C4-2B (cell line): Measurements from ENCODE around the gene DDX24.

Source experiments
- H3K27ac ChIP-seq: fragments of 450-650 bp; 2 replicates; pipeline ENCODE4 v1.5.1; 2017
- ZFX ChIP-seq: fragments of 450-650 bp; IDR thresholded peaks from 2 replicates; pipeline ENCODE4 v1.6.1; 2017
- TF ChIP-seq, protein P1 (sequence below): fragments of 450-650 bp; conservative IDR thresholded peaks from 2 replicates; pipeline ENCODE4 v1.5.1; 2017; ENCODE audit warnings: mild to moderate bottlenecking

DDX24 gene

DNA sequence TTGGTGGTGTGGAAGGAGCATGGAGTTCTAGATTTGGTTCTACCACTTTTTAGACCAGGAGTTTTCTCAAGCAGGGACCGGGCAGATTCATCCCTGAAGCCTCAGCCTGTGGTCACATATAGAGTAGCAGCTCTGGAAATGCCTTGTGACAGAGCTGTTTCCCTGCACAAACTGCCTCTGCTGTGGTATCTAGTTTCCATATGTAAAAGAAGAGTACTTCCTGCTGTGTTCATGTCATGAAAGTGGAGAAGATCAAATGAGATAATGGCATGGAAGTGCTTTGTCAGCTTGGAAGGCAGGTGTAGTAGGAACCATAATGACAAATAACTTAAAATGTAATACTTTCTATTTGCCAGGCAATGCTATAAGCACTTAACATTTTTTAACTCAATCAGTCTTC is 28.8 kb downstream of the DDX24 start:
- no peak for TF ChIP-seq ZFX
- TF ChIP-seq, protein P1, sequence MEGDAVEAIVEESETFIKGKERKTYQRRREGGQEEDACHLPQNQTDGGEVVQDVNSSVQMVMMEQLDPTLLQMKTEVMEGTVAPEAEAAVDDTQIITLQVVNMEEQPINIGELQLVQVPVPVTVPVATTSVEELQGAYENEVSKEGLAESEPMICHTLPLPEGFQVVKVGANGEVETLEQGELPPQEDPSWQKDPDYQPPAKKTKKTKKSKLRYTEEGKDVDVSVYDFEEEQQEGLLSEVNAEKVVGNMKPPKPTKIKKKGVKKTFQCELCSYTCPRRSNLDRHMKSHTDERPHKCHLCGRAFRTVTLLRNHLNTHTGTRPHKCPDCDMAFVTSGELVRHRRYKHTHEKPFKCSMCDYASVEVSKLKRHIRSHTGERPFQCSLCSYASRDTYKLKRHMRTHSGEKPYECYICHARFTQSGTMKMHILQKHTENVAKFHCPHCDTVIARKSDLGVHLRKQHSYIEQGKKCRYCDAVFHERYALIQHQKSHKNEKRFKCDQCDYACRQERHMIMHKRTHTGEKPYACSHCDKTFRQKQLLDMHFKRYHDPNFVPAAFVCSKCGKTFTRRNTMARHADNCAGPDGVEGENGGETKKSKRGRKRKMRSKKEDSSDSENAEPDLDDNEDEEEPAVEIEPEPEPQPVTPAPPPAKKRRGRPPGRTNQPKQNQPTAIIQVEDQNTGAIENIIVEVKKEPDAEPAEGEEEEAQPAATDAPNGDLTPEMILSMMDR, result no peak
- no peak overlapping the region for H3K27ac ChIP-seq

DNA sequence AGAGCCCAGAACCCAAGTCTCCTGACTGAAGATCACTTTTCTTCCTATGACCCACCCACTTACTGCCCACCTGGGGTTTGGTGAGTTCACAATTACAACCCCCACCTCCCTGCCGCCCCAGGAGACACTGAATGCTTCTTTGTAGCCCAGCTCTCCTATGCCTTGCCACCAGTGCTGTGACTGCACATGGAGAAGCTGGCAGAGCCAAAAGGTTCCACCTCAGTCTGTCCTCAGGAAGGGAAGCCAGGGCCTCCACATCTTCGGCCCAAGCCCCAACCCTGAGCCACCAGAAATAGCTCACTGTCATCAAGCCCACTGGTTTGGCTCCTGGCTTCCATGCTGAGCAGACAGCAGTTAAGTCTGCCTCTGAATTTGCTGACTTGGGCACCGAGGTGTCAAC is 29.2 kb downstream of the DDX24 start:
- TF ChIP-seq, protein P1, result no peak
- no peak for TF ChIP-seq ZFX
- H3K27ac ChIP-seq, result no peak overlapping the region

DNA sequence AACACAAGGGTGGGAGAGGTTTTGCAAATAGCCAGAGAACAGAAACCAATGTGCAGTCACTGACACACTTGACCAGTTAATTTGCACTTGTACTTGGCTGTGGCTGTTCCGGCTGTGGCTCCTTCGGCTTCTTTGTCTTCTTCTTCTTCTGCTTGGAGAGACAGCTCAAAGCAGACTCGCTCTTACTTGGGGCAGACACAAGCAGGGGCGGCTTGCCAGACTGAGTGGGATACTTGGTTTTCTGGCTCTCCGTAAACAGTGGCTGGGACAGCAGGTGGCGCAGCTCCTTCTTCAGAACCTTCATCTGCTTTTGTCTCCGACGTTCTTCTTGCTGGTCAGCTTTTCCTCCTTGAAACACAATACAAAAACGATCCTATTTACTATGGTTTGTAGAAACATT is 29.9 kb downstream of the DDX24 start:
- H3K27ac ChIP-seq, result no peak overlapping the region
- no peak for TF ChIP-seq ZFX

DNA sequence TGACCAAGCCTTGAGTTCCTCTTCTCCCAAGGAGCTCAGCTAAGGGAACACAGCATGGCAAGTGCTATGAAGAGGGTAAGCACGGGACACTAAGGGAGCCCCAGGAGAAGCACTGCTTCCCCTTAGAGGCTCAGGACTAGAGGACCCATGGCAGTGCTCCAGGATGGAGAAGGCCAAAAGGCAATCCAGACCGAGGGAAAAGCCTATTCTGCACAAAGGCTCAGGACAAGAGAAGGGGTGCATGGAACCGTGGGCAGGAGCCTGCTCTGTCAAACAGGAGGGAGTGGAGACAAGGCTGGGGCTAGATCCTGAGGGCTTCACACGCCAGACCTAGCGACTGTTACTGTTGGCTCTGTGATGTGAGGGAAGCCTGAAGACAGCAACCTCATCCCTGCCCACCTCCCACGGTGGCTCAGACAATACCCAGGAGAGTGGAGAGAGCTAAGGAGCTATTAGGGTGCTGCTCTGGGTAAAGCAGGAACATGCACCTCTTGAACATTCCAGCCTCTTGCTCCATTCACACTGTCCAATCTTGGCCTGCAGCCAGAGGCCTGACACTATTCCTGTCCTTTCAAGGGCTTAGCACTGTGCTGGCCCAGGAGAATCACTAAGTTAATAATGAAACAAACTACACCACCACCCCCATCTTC is 30.6 kb downstream of the DDX24 start:
- TF ChIP-seq, protein P1, result no peak
- no peak overlapping the region for H3K27ac ChIP-seq

DNA sequence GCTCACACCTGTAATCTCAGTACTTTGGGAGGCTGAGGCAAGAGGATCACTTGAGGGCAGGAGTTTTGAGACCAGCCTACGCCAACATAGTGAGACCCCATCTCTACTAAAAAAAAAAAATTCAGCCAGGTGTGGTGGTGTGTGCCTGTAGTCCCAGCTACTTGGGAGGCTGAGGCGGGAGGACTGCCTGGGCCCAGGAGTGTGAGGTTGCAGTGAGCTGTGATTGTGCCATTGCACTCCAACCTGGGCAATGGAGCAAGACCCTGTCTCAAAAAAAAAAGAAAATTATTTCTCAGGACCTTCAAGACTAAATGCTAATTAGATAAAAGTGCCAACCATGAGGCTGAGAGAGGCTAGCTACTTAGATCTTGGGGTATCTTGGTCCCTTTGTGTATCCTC is 31.4 kb downstream of the DDX24 start:
- TF ChIP-seq, protein P1, result no peak
- no peak for TF ChIP-seq ZFX

DNA sequence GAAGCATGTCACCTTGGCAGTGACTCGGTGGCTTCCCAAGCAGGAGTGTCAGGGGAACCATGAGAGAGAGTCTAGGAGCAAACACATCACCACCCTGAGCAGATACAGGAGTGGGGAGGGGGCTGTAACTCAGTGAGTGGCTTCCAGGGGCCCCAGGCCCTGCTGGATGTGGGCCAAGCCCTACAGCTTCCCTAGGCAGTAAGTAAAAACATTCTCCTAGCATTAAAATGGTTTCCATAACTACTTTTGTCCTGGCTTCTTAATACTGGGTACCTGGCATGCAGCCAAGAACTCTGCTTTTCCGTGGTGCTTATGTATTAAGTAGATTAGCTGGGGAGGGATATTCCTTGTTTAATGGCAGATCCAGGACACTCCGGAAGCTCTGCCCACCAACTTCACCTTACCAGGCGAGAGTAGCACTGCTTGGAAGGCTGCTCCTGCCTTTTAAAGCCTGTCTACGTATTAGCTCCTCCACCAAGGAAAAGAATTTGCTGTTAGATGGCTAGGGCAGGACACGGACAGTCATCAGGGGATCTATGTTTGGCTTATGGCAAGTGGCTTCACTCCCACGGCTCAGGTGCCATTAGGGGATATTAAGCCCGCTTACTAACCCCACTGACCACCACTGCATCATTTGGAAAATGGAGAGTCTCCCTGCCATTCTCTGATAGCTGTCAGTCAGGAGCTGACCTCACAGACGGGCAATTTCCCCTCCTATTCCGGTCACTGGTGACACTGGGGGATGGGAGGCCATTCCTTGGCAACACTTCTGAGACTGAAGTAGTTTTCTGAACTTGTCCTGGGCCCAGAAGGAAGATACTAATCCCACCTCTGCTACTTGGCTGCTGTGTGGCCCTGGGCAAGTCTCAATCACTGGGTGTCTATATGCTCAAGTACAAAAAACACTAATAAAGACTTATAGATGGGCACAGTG is 32.0 kb downstream of the DDX24 start:
- H3K27ac ChIP-seq, result no peak overlapping the region

More for the DNA sequence above, 31.4 kb downstream of the DDX24 start:
- no peak overlapping the region for H3K27ac ChIP-seq

DNA sequence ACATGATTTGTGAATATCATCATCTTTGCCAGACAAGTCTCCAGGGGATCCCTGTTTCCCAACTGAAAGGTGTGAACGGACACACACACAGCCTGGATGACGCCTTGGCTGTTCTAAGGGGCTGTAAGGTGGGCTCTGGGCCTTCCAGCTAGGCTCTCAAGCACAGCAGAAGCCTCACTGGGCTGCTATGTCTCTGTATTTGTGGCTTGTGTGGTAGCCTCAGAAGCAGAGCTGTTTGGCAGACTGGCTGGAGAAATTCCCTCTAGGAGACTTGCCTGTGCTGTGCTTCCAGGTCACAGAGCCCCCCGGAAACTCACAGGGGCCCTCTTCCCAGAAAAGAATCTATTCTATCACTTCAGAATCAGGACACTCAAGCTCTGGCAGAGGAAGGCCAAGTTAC is 33.4 kb downstream of the DDX24 start:
- no peak for TF ChIP-seq ZFX
- TF ChIP-seq, protein P1, result no peak
- no peak overlapping the region for H3K27ac ChIP-seq

More for the DNA sequence above, 32.0 kb downstream of the DDX24 start:
- no peak for TF ChIP-seq ZFX
- TF ChIP-seq, protein P1, result no peak
